Neural crest cell (in vitro differentiated cells): ENCODE measurements around the gene BCAR1. TPM values are rescaled to one million over a fixed set of nuclear protein-coding genes. Genes with fewer than 3 reads are reported as not detected.
A peak's percentile ranks its signal among the peaks of the same experiment; 100 is the strongest.

Source experiments
- DNase-seq: peaks from one replicate; pipeline ENCODE4 v3.0.0; 2021; ENCODE audit warnings: low read depth, mixed read lengths, low spot score
- H3K27ac Mint-ChIP-seq: one replicate; pipeline ENCODE4 v1.8.0; 2021; ENCODE audit warnings: mild to moderate bottlenecking, mixed read lengths; ENCODE audit not compliant: unreplicated experiment
- H3K27me3 Mint-ChIP-seq: 2 replicates; pipeline ENCODE4 v1.8.0; 2021; ENCODE audit warnings: low read depth, mild to moderate bottlenecking, mixed read lengths
- H3K36me3 Mint-ChIP-seq: 2 replicates; pipeline ENCODE4 v1.8.0; 2021; ENCODE audit warnings: low read depth, mild to moderate bottlenecking, mixed read lengths
- H3K4me1 Mint-ChIP-seq: 2 replicates; pipeline ENCODE4 v1.8.0; 2021; ENCODE audit warnings: mixed read lengths
- H3K4me3 Mint-ChIP-seq: one replicate; pipeline ENCODE4 v1.8.0; 2021; ENCODE audit warnings: mild to moderate bottlenecking, mixed read lengths
- H3K9me3 Mint-ChIP-seq: 2 replicates; pipeline ENCODE4 v1.8.0; 2021; ENCODE audit warnings: mixed read lengths
- CTCF ChIP-seq: fragments of 200-600 bp; sonication (generic); conservative IDR thresholded peaks from 2 replicates; pipeline ENCODE4 v1.5.0; 2021; ENCODE audit warnings: antibody characterized with exemption, mild to moderate bottlenecking
- total RNA-seq: library from RNA; stranded (reverse); gene quantifications from 2 replicates; pipeline ENCODE4 v1.2.1, GENCODE V29; 2021

The BCAR1 gene
- total RNA-seq, 1 donor from 2014 or later: 63.8 TPM

- TF ChIP-seq CTCF: no peak
- Mint-ChIP-seq H3K27me3 (no peaks in the 10 kb centered on the region), H3K27ac (peak overlapping the region; percentile 28), H3K36me3 (no peaks in the 10 kb centered on the region), H3K4me3 (peak overlapping the region; percentile 91), H3K4me1 (peaks cover 38% of the 10 kb centered on the region), H3K9me3 (no peaks in the 10 kb centered on the region)
- no peak for DNase-seq
These were observed 13.1 kb upstream of the BCAR1 start for GRCh38 chr16:75264457-75264998.

- Mint-ChIP-seq H3K4me3 (peak overlapping the region; percentile 91), H3K9me3 (no peaks in the 10 kb centered on the region), H3K4me1 (peaks cover 38% of the 10 kb centered on the region), H3K27me3 (no peaks in the 10 kb centered on the region), H3K36me3 (no peaks in the 10 kb centered on the region), H3K27ac (no peak overlapping the region)
- no peak for DNase-seq
- TF ChIP-seq CTCF: no peak
These were observed 12.6 kb upstream of the BCAR1 start for GRCh38 chr16:75263963-75264445.

- Mint-ChIP-seq H3K9me3 (no peaks in the 10 kb centered on the region), H3K4me3 (peak overlapping the region; percentile 91), H3K36me3 (no peaks in the 10 kb centered on the region), H3K27me3 (no peaks in the 10 kb centered on the region), H3K27ac (no peak overlapping the region), H3K4me1 (peaks cover 39% of the 10 kb centered on the region)
- no peak for DNase-seq
- TF ChIP-seq CTCF: no peak
These were observed 12.0 kb upstream of the BCAR1 start for GRCh38 chr16:75263291-75263962.

GRCh38 chr16:75262800-75263127, 11.3 kb upstream of the BCAR1 start:
- H3K27me3 Mint-ChIP-seq: no peaks in the 10 kb centered on the region
- TF ChIP-seq CTCF: no peak
- H3K36me3 Mint-ChIP-seq: no peaks in the 10 kb centered on the region
- H3K4me3 Mint-ChIP-seq: peak overlapping the region; percentile 91
- peaks cover 46% of the 10 kb centered on the region for H3K4me1 Mint-ChIP-seq
- H3K27ac Mint-ChIP-seq: no peak overlapping the region
- H3K9me3 Mint-ChIP-seq: no peaks in the 10 kb centered on the region
- no peak for DNase-seq

GRCh38 chr16:75262104-75262799, 10.8 kb upstream of the BCAR1 start:
- peak overlapping the region; percentile 91 for H3K4me3 Mint-ChIP-seq
- H3K27ac Mint-ChIP-seq: no peak overlapping the region

More at GRCh38 chr16:75262104-75262799, 10.8 kb upstream of the BCAR1 start:
- no peak for DNase-seq
- no peak for TF ChIP-seq CTCF
- H3K9me3 Mint-ChIP-seq: no peaks in the 10 kb centered on the region
- H3K27me3 Mint-ChIP-seq: no peaks in the 10 kb centered on the region
- no peaks in the 10 kb centered on the region for H3K36me3 Mint-ChIP-seq
- H3K4me1 Mint-ChIP-seq: peaks cover 51% of the 10 kb centered on the region
